ENCODE results near the gene SCYGR2. TPM values are rescaled to one million over a fixed set of nuclear protein-coding genes. Genes with fewer than 3 reads are reported as not detected.

SCYGR2 gene
- total RNA-seq, 1 experiment from 2014 or later = not detected

- Histone ChIP-seq H3K14ac (ENCODE audit: insufficient read depth, low read length) (no peak overlapping the region), H2BK5ac (ENCODE audit: insufficient read length, low read length) (no peak overlapping the region)
- 0 out of 4 replicates have a peak, but pooled peaks cover 0 to 2% of the 10 kb centered on the region in 2 experiments for H3K4me1 Mint-ChIP-seq
These were observed 10.1 kb downstream of the SCYGR2 start for GRCh38 chr2:227608561-227609338.

More at GRCh38 chr2:227608561-227609338, 10.1 kb downstream of the SCYGR2 start:
- no peak overlapping the region for H2BK15ac ChIP-seq (ENCODE audit: low read depth, low read length)
- no CpG with 5 or more reads among the region's 16 CpGs for WGBS (ENCODE audit: extremely low coverage, insufficient read length, low lambda C conversion rate)
- H3K27ac ChIP-seq (ENCODE audit: insufficient read length, low read depth, low read length) = no peak overlapping the region
- no peak overlapping the region for H3K4ac ChIP-seq (ENCODE audit: low read depth, low read length)
- H3K79me1 ChIP-seq (ENCODE audit: insufficient read depth, low read depth, low read length, poor library complexity, severe bottlenecking) = no peaks in the 10 kb centered on the region
- H3K56ac ChIP-seq (ENCODE audit: insufficient read length, low read depth, low read length) = no peak overlapping the region
- H4K91ac ChIP-seq (ENCODE audit: insufficient read length, low read depth, low read length) = no peak overlapping the region
- H2AFZ ChIP-seq (ENCODE audit: low read length) = no peak overlapping the region
- H4K5ac ChIP-seq (ENCODE audit: insufficient read length, low read depth, low read length) = no peak overlapping the region
- H3K9me3 ChIP-seq (ENCODE audit: control insufficient read depth, low read depth, low read length) = no peaks in the 10 kb centered on the region
- no peaks in the 10 kb centered on the region; a peak in 1 of 7 replicates for H3K36me3 Mint-ChIP-seq (ENCODE audit: insufficient read depth in 1 of 3, low read depth in 3 of 3)
- no peak overlapping the region for H2BK12ac ChIP-seq (ENCODE audit: insufficient read length, low read depth, low read length)
- H3K23me2 ChIP-seq (ENCODE audit: insufficient read length, low read depth, low read length, poor library complexity, severe bottlenecking) = no peaks in the 10 kb centered on the region
- DNase-seq = no peak
- H3K23ac ChIP-seq (ENCODE audit: insufficient read length, low read depth, low read length) = no peak overlapping the region
- H3K9me3 Mint-ChIP-seq = no peaks in the 10 kb centered on the region; a peak in 1 of 5 replicates
- no peak overlapping the region for H3K4me2 ChIP-seq (ENCODE audit: insufficient read depth, insufficient read length, low read length)
- no peak for TF ChIP-seq CTCF (conservative IDR thresholded peaks at IDR 0.05)
- no peaks in the 10 kb centered on the region for H3K4me1 ChIP-seq (ENCODE audit: insufficient read depth, low read length)
- H2BK120ac ChIP-seq (ENCODE audit: low read depth, low read length, poor library complexity, severe bottlenecking) = no peak overlapping the region
- H3K27me3 Mint-ChIP-seq (ENCODE audit: low read depth) = peaks cover 2% of the 10 kb centered on the region; the same call in 1 of the 2 replicates
- H3K27me3 ChIP-seq (ENCODE audit: insufficient read depth, low read length) = no peaks in the 10 kb centered on the region
- no peak overlapping the region for H4K8ac ChIP-seq (replicated peaks; ENCODE audit: insufficient read length, low read depth, low read length)
- no peaks in the 10 kb centered on the region for H4K20me1 ChIP-seq (ENCODE audit: control insufficient read depth, insufficient read depth, insufficient read length)
- H3K18ac ChIP-seq (ENCODE audit: insufficient read length, low read depth, low read length) = no peak overlapping the region
- no peak overlapping the region for H3K27ac Mint-ChIP-seq
- H2AK5ac ChIP-seq (ENCODE audit: insufficient read length, low read length) = no peak overlapping the region
- H3K9ac ChIP-seq (ENCODE audit: extremely low read depth, insufficient read length, low read length) = no peak overlapping the region
- H2BK20ac ChIP-seq (ENCODE audit: low read depth, low read length, poor library complexity, severe bottlenecking) = no peak overlapping the region
- H3K4me3 Mint-ChIP-seq = no peak overlapping the region
- no peaks in the 10 kb centered on the region for H3K79me2 ChIP-seq (ENCODE audit: insufficient read depth, low read length)
- no peak overlapping the region for H3T11ph ChIP-seq (ENCODE audit: low read length)

Measured in H9 (cell line).